Kidney (tissue), 14 donors: ENCODE results near the gene EIF4G3. TPM values are rescaled to one million over a fixed set of nuclear protein-coding genes. Genes with fewer than 3 reads are reported as not detected.

Source experiments
- DNase-seq, 5 donors: peaks; one replicate each; pipeline ENCODE4 v3.0.0-alpha.2; 2013 to 2020
- FAIRE-seq: peaks from 2 replicates; lab custom pipeline; 2012; peaks lifted over from hg19 to GRCh38; lab: Jason Lieb, UNC
- H3K27ac ChIP-seq, 2 donors: one replicate each; pipeline ENCODE4 v1.7.0; 2013; ENCODE audit warnings: low read depth in 2 of 2, low read length in 2 of 2, inconsistent platforms in 1 of 2
- H3K27me3 ChIP-seq: one replicate; pipeline ENCODE4 v1.7.1; 2013; ENCODE audit warnings: low read length, inconsistent platforms; ENCODE audit not compliant: control insufficient read depth, insufficient read depth
- H3K36me3 ChIP-seq, 3 donors: one replicate each; pipeline versions ENCODE4 v1.7.0 to v1.7.1; 2013; ENCODE audit warnings: low read length in 3 of 3, control low read depth in 1 of 3, inconsistent platforms in 1 of 3; ENCODE audit not compliant: insufficient read depth in 3 of 3, control insufficient read depth in 2 of 3
- H3K4me1 ChIP-seq, 3 donors: one replicate each; pipeline versions ENCODE4 v1.7.0 to v1.7.1; 2013; ENCODE audit warnings: low read length in 3 of 3, inconsistent platforms in 1 of 3, low read depth in 1 of 3; ENCODE audit not compliant: control insufficient read depth in 2 of 3, insufficient read depth in 2 of 3
- H3K4me3 ChIP-seq, 3 donors: one replicate each; pipeline versions ENCODE4 v1.7.0 to v1.8.1; 2013; ENCODE audit warnings: low read length in 3 of 3, control low read depth in 1 of 3, inconsistent platforms in 1 of 3
- H3K9ac ChIP-seq, 3 donors: one replicate each; pipeline versions ENCODE4 v1.7.0 to v1.7.1; 2013; ENCODE audit warnings: low read length in 3 of 3, control low read depth in 1 of 3, inconsistent platforms in 1 of 3
- H3K9me3 ChIP-seq, 3 donors: one replicate each; pipeline versions ENCODE4 v1.7.0 to v1.7.1; 2013; ENCODE audit warnings: low read length in 3 of 3, control low read depth in 1 of 3, inconsistent platforms in 1 of 3; ENCODE audit not compliant: control insufficient read depth in 2 of 3, insufficient read depth in 1 of 3
- intact Hi-C: fragments of 100-400 bp; cut with DNase I; formaldehyde crosslinking; loops from one replicate; pipeline ENCODE4 v1.11.1; 2022
- polyA plus RNA-seq: library from polyadenylated mRNA; stranded (reverse); fragments of 350-450 nt; fragmentation: Illumina TruSeq; extraction: RNeasy Lipid Tissue Mini Kit (QIAGEN cat#74804); gene quantifications from one replicate; pipeline ENCODE4 v1.2.3, GENCODE V29; 2014; ENCODE audit warnings: low read depth, low replicate concordance; ENCODE audit not compliant: insufficient read depth
- total RNA-seq: library from RNA; stranded (reverse); fragmentation: NEBNext Ultra II Directional; extraction: Animal tissue kit (Norgen Biotek cat#: 25700); gene quantifications from one replicate; pipeline ENCODE4 v1.2.1, GENCODE V29; 2021
- TF ChIP-seq, protein P1 (sequence below): IDR thresholded peaks from 3 replicates; pipeline ENCODE4 v1.5.1; 2012; ENCODE audit warnings: mild to moderate bottlenecking, moderate library complexity, borderline replicate concordance; ENCODE audit not compliant: insufficient read depth; ENCODE audit errors: extremely low read depth
- donor health status: control.
- donor health status: control.
- donor health status: control.
- donor health status: control.
- donor health status: control.
- donor health status: DM: yes; HTN: yes; CAD: no.
- donor health status: Normal renal cell carcinoma (clear cell type).

EIF4G3 gene
- total and polyA plus RNA-seq, 2 donors from 2014 or later: 14.8 to 61.6 TPM

DNA sequence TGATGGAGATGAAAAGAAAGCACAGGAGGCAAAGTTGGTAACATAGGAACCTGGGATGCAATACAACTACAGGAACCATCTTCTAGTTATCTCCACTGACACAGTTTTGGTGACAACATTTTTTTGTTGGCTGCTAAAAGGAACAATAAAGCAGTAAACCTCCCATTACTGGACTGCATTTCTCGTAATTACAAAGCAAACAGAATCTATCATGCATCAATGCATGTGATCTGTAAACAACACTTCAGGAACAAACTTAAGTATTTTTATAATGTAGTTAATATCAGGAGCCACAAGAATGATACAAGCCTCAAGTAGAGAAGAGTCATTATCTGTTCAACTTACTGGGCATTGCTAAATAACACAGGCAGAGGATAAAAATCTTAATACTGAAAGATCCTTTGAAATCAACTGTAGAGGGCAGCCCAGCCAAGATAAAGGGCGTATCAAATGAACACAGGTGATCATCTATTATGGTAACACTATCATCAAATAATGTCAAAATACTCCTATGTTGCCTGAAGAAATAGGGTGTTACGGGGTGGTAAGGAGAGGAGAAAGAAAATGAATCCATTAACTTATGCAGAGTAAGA, 193.3 kb downstream of the EIF4G3 start:
- no peaks in the 10 kb centered on the region for H3K4me1 ChIP-seq
- TF ChIP-seq, protein P1, sequence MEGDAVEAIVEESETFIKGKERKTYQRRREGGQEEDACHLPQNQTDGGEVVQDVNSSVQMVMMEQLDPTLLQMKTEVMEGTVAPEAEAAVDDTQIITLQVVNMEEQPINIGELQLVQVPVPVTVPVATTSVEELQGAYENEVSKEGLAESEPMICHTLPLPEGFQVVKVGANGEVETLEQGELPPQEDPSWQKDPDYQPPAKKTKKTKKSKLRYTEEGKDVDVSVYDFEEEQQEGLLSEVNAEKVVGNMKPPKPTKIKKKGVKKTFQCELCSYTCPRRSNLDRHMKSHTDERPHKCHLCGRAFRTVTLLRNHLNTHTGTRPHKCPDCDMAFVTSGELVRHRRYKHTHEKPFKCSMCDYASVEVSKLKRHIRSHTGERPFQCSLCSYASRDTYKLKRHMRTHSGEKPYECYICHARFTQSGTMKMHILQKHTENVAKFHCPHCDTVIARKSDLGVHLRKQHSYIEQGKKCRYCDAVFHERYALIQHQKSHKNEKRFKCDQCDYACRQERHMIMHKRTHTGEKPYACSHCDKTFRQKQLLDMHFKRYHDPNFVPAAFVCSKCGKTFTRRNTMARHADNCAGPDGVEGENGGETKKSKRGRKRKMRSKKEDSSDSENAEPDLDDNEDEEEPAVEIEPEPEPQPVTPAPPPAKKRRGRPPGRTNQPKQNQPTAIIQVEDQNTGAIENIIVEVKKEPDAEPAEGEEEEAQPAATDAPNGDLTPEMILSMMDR: no peak
- FAIRE-seq (no peak), DNase-seq (no peak)
- intact Hi-C loops: no loop called here
- H3K4me3 ChIP-seq: no peak overlapping the region
- H3K9ac ChIP-seq: no peak overlapping the region
- no peaks in the 10 kb centered on the region for H3K9me3 ChIP-seq
- H3K36me3 ChIP-seq: no peaks in the 10 kb centered on the region
- no peaks in the 10 kb centered on the region for H3K27me3 ChIP-seq
- H3K27ac ChIP-seq: no peak overlapping the region

DNA sequence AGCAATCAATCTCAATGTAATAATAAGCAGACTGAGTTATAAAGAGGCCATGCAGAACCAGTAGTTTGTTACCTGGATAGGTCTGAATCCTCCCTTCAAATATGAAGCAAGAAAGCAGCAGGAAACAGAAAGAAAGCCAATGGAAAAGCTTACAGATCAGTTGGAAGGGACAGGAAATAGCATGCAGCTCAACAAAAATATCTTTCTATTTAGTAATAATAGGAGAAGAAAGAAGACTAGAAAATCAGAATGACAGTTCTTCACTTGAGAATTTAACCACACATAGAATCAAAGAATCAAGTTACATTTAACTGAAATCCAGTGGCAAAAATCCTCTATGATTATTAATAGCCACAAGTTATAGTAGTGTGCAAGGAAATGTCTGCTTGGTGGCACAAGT, 194.4 kb downstream of the EIF4G3 start:
- intact Hi-C loops: no loop called here
- Histone ChIP-seq H3K36me3 (no peaks in the 10 kb centered on the region), H3K27ac (no peak overlapping the region), H3K9ac (no peak overlapping the region), H3K9me3 (no peaks in the 10 kb centered on the region), H3K4me3 (no peak overlapping the region), H3K27me3 (no peaks in the 10 kb centered on the region), H3K4me1 (no peaks in the 10 kb centered on the region)
- FAIRE-seq (no peak), DNase-seq (no peak)
- TF ChIP-seq, protein P1: no peak

DNA sequence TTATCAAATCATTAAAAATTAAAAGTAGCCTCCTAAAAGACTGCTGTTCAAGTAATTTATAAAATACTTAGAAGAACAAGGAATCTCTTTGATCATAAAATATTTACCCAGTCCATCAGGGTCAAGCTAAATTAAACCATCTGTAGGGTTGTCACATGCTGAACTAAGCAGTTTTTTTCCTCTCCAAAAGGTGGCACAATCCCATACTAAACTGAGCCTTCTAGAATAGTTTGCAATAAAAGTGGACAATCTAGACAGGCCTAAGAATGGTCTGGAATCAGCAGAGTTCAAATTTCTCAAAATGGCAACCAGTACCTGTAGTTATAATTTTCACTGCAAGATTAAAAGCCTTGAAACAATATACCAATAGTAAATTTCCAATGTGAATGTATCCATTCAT, 194.8 kb downstream of the EIF4G3 start:
- no peaks in the 10 kb centered on the region for H3K4me1 ChIP-seq
- H3K9ac ChIP-seq: no peak overlapping the region
- no peaks in the 10 kb centered on the region for H3K36me3 ChIP-seq
- no peaks in the 10 kb centered on the region for H3K27me3 ChIP-seq
- DNase-seq: peak in 2 of 5 donors; percentile 28 to 33
- no peaks in the 10 kb centered on the region for H3K9me3 ChIP-seq
- TF ChIP-seq, protein P1: peak; percentile 39
- no peak overlapping the region for H3K27ac ChIP-seq
- FAIRE-seq: peak; percentile 45
- H3K4me3 ChIP-seq: no peak overlapping the region
- intact Hi-C loops: no loop called here

DNA sequence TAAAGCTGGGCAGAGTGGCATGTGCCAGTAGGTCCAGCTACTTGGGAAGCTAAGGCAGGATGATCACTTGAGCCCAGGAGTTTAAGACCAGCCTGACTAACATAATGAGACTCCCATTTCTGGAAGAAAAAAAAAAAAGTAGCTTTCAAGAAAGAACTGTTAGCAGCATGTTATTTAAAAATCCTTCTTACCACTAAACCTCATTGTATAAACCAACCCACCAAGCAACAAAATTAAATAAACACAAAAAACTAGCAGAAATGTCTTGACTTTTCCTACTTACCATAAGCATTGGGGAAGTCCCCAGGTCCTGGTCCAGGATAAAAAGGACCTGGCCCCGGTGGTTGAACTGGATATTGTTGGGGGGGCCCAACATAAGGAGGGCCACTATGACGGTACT, 196.6 kb downstream of the EIF4G3 start:
- DNase-seq (no peak), FAIRE-seq (no peak)
- Histone ChIP-seq H3K4me1 (no peaks in the 10 kb centered on the region), H3K36me3 (no peaks in the 10 kb centered on the region), H3K9me3 (no peaks in the 10 kb centered on the region), H3K9ac (no peak overlapping the region), H3K27ac (no peak overlapping the region), H3K27me3 (no peaks in the 10 kb centered on the region), H3K4me3 (no peak overlapping the region)
- TF ChIP-seq, protein P1: no peak
- intact Hi-C loops: no loop called here
